SU-DHL-6 (cell line): Measurements from ENCODE around the gene CAPG.

ENCODE experiments used
- EZH2phosphoT487 ChIP-seq: fragments of 200-600 bp; sonication (generic), shearing (Covaris generic); conservative IDR thresholded peaks from 2 replicates; pipeline ENCODE4 v1.6.1; 2018; ENCODE audit warnings: mild to moderate bottlenecking, antibody characterized with exemption, low read length, moderate library complexity, mixed read lengths
- TF ChIP-seq, protein P1 (sequence below): fragments of 200-600 bp; sonication (generic); IDR thresholded peaks from one replicate; pipeline ENCODE4 v1.5.1; 2017; ENCODE audit warnings: antibody characterized with exemption, mild to moderate bottlenecking, low read length, moderate library complexity; ENCODE audit not compliant: insufficient read depth, poor library complexity, severe bottlenecking

DNA sequence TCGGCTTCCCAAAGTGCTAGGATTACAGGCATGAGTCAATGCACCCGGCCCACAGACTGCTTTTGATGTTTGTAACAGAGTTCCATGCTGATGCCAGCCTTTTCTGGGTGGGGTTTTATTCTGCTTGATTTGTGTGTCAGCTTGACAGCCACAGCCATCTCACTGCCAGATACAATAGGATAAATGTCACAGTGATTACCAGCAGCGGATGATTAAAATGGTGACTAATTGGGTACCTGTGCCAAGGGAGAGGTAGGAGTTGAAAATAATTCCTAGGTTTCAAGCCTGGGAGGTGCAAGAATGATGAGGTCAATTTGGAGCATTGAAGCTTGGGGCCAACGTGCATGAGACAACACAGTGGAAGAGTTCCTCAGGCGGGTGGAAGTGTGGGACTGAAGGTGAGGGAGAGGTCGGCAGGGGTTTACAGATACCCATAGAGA, 47.7 kb upstream of the CAPG start:
- TF ChIP-seq, protein P1, sequence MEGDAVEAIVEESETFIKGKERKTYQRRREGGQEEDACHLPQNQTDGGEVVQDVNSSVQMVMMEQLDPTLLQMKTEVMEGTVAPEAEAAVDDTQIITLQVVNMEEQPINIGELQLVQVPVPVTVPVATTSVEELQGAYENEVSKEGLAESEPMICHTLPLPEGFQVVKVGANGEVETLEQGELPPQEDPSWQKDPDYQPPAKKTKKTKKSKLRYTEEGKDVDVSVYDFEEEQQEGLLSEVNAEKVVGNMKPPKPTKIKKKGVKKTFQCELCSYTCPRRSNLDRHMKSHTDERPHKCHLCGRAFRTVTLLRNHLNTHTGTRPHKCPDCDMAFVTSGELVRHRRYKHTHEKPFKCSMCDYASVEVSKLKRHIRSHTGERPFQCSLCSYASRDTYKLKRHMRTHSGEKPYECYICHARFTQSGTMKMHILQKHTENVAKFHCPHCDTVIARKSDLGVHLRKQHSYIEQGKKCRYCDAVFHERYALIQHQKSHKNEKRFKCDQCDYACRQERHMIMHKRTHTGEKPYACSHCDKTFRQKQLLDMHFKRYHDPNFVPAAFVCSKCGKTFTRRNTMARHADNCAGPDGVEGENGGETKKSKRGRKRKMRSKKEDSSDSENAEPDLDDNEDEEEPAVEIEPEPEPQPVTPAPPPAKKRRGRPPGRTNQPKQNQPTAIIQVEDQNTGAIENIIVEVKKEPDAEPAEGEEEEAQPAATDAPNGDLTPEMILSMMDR, result no peak
- no peak for TF ChIP-seq EZH2phosphoT487
